Activated CD8-positive, alpha-beta memory T cell treated with anti-CD3 and anti-CD28 coated beads for 4 hours (primary cell): ENCODE measurements around the gene SVIP.
A peak's percentile ranks its signal among the peaks of the same experiment; 100 is the strongest.

ENCODE experiments used
- DNase-seq, 2 donors: peaks; one replicate each; pipeline ENCODE4 v3.0.0-alpha.2; 2020; ENCODE audit warnings: low read depth in 2 of 2

Gene SVIP

DNA sequence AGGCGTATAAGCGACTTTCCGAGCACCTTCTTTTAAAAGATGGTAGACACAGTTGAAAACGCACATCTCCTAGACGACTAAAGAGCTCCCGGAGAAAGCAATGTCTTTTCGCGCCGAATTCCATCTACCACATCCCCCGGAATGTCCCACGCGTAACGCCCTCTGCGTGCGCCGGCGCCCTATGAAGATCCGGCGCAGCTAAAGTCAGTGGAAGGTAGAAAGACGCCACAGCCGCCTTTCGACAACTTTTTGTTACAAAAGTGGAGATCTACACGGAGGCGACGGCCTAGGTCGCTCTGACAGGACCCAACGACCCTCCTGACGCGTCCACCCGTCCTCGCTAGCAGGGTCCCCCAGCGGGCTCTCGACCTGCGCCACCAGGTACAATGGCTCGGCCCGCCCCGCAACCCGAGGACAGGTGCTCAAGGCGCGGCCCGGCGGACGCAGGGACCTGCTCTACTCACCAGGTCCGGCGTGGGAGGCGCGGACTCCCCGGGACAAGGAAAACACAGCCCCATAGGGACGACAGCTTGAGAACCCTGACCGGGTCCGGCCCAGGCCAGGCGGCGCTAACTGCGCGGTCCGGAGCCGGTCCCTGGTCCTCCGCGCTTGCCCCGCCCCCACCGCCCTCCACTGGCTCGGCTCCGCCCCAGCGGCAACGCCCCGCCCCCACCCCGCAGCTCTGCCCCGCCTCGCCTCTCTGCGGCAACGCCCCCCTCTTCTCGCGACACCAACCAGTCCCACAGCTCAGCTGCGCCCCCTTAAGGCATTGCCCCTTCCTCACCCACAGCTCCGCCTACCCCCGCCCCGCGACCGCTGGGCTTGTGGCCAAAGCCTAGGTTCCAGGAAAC lies at the start of gene SVIP:
SVIP (minus strand) TSS at position 571 of the 851 bp plus-strand sequence; CDS start at position 518, 53 bp downstream.
- peak; percentile 83 to 87 for DNase-seq

- DNase-seq: no peak
These were observed 49.0 kb upstream of the SVIP start for GRCh38 chr11:22878604-22879003.

DNA sequence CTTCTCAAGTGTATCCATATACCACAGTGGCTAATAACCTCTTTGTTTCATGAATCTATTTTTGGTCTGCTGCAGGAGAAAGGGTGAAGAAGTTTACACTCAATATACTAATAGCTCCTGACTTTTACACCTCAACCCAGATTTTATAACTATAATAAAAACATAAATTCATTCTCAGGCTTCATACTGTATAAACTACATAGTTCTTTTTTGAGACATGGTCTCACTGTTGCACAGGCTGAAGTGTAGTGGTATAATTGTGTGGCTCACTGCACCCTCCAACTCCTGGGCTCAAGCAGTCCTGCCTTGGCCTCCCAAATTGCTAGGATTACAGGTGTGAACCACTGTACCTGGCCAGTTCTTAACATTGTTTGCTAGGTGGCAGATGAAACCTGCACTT lies 48.4 kb upstream of the SVIP start:
- DNase-seq: no peak

DNA sequence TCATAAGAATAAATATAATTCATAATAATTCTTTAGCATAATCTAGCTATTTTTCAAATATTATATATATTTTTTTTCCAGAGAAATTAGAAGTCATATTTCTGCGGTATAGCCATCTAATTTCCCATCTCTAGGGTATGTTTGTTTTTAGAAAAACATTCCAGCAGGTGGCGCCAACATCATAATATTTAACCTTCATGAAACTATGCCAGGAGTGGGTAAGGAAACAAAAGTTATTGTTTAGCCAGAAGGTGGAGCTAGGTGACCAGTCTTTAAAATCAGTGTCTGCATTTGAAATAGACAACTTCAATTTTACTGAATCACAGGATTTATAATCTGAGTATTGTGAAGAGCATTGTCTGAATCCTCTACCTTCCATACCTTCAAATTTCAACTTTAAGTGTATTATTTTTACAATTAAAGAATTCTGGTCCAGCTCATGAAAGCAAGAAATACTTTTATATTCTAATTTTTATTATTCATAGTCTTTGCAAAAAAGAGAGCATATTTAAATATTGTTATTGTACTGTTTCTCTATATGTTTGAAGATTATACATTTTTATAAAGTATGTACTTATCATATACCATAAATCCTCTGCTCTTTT lies 46.4 kb upstream of the SVIP start:
- peak; percentile 4 to 20 for DNase-seq

GRCh38 chr11:22869325-22869724 lies 39.7 kb upstream of the SVIP start:
- DNase-seq: no peak

DNA sequence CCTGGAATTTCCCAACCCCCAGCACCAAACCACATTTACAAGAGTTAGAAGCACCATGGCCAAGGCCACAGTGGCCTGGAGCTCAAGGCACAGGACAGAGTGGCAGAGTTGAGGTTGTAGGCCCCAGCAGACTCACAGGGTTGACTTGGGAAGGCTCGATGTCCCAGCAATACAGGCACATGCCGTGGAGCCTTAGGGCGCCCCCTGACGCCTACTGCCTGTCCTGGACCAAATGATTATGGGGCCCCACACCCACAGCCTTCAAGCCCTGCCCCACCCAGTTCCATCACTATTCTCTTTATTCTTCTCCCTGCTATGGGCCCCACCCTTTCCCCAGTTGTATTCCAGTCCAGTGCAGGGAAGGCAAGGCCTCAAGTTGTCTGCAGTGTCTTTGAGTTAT lies 30.6 kb upstream of the SVIP start, which contains the start of gene CCDC179:
CCDC179 (minus strand) TSS at position 234 of the 400 bp plus-strand sequence; CDS start at position 181, 53 bp downstream.
- DNase-seq: no peak

DNA sequence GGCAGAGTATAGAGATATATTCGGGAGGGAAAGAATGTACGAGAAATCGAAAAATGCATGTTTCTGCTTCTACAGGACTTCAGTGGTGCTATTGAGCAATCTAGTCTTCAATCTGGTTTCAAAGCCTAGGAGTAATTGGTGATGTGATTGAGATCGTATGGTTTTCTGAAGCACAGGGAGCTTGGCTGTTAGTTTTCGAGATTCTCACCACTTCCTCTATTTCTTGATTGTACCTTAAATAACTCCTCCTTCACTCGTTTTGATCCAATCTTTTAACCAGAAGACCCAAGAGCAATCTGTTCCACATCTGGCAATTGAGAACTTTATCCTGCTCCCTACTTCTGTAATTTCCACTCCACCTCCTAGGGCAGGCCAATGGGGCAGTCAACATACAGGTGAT lies 30.2 kb upstream of the SVIP start:
- no peak for DNase-seq

DNA sequence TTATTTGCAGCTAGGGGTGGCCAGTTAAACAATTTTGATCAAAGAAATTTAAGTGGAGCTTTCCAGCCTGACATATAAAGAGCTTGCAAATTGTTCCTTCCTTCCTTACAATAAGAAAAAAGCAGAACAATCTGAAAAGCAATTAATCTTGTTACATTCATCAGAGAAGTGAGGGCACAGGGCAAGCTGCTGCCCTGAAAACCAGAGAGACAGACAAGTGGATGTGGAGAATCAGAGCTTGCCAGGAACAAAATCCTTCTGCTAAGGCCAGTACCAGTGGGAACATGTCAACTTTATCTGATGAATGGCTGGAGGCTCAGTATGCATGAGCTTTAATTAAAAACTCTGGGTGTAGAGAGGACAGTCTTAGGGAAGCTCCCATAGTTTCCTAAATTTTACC lies 21.9 kb upstream of the SVIP start:
- DNase-seq: no peak

- no peak for DNase-seq
These were observed 17.1 kb upstream of the SVIP start for GRCh38 chr11:22846726-22847125.

DNA sequence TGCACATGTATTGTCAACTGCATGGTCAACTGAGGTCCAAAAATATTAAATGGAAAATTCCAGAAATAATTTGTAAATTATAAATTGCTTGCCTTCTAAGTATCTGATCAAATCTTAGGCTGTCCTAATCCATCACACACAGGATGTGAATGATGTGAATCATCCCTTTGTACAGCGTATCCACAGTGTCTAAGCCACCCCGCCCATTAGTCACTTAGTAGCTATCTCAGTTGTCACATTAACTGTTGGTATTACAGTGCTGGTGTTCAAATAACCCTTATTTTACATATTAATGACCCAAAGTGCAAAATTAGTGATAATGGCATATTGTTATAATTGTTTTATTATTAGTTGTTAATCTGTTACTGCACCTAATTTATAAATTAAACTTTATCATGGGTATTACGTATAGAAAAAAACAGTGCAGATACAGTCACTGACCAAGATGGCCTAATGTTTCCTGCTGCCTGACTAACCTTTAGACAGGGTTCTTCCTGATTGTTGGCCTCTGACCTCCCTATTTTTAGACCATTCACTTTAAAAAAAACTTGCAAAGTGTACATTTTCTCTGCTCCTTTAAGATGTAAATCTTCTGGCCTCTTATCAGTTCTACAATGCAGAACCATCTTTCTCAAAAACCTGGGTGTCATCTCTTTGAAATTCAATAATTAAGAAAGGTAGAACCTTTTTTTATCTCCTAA lies 2.9 kb upstream of the SVIP start:
- no peak for DNase-seq

- DNase-seq: no peak
These were observed 447 bp upstream of the SVIP start for GRCh38 chr11:22830082-22830414.

DNA sequence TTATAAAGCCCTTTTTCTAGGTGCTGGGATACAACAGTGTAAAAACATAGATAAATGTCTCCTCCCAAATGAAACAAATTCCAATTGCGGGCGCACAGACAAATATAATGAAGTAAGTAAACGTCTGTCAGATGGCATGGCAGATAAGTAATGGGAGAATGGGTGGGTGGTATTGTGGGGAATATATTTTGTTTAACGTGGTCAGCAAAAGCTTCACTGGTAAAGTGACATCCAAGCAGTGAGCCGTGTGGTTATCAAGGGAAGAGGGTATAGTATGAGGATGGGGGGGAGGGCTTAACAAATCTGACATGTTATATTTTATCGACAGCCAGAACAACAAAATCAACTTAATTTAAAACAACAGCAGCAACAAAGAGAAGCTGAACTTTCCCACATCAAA lies 1.2 kb downstream of the SVIP start:
- DNase-seq: no peak

- DNase-seq: no peak
These were observed 7.4 kb downstream of the SVIP start for GRCh38 chr11:22822203-22822602.

DNA sequence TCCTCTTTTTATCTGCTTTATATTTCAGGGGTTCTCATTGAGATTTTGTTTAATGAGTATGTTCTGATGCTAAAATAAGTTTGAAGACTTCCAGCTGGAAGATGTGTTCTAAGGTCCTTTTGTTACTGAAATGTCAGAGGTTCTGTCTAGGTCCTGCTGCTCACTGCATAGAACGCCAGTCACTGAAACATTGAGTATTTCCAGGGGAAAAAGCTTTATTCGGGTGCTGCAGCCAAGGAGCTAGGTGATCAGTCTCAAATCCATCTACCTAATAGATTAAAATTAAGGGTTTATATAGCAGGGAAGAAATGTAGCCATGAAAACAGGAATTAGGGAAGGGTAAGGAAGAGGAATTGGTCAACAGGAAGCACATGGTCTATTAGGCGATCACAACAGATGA lies 19.7 kb downstream of the SVIP start:
- no peak for DNase-seq

DNA sequence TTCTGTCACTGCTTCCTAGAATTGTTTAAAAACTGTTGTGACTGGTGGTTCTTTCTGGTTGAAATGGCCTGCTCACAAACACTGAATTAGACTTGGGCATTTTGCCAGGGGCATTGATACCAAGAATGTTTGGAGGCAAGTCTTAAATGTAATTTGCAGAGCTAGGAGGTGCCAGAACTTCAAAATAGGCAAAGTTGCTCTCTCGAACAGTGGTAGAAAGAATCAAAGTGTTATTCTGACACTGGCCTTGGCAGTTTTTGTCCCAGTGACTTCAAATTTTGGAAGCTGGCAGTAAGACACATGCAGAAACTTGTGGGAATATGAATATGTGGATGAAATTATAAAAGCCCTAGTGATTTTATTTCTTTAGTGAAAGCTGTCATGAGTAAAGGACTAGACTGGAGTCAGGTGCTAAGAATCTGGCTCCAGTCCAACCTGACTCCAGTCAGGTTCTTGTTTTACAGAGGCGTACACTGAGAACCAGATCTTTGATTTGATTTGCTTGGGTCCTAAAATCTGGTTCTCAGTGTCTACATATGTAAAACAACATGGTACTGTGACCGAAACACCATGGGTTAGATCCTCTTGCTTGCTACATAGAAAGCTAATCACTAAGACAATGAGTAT lies 20.9 kb downstream of the SVIP start:
- no peak for DNase-seq

DNA sequence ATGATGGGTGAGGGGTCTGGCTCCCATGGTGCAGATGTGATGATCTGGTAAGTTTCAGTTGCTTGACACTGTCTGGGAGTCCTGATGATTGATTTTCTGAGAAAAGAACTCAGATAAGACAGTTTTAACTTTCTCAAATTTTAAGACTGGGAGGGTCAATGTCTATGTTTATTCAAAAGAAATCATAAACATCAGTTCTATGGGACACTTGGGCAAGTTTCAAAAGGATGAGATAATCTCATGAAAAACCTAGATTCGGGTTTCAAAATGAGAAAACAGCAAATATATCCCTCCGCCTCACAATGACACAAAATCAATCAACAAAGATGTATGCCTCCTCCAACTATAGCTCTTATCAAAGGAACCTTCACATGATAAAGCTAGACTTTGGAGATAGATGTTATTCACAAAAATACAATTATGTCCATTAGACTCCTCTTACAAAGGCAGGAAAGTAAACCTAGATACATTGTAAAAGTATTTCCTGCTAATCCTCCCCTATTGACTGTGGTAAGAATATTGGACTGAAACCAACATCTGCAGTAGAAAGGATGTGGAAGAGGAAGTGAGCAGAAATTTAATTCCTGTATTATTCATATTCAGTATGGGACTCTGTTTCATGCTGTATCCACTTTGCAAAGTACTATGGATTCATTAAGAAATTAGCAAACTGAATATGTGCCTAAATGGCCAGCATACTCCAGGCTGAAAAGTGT lies 21.6 kb downstream of the SVIP start:
- no peak for DNase-seq

- DNase-seq: no peak
These were observed 22.2 kb downstream of the SVIP start for GRCh38 chr11:22807391-22807790.

- no peak for DNase-seq
These were observed 26.7 kb downstream of the SVIP start for GRCh38 chr11:22802861-22803260.

- DNase-seq: no peak
These were observed 29.1 kb downstream of the SVIP start for GRCh38 chr11:22800482-22800881.

DNA sequence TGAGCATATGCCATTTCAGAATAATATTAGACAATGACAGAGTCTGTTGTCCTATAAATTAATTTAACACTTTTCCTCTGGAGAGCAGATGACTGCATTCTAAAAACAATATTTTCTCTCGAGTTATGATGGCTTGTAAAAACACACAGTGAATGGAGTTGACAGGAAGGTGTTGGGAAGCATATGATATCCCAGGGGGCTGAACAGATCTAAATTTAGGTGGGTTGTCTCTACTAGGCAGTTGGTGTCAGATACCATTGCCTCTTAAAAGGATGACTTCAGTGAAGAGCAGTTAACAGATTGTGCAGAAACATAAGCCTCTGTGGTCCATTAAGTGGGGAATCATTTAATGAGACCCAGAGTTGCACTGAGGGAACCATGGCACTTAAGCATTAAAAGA lies 30.7 kb downstream of the SVIP start:
- no peak for DNase-seq

GRCh38 chr11:22797047-22797446 lies 32.6 kb downstream of the SVIP start:
- DNase-seq: no peak

DNA sequence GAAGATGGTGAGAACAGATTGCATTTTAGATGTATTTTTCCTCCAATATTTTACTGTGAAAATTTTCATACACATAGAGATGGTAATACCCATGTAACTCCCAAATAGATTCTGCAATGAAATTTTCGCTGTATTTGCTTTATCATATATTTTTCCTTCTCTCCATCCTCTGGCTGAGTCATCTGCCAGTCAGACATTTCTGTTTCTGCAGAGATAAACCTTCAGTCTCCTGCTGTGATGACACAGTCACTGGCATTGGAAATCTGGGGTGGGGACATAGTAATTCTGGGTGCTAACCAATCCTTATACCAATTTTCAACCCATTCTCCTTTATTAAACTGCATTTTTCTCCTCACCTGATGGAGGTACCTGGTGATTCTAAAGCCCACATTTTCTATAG lies 33.7 kb downstream of the SVIP start:
- DNase-seq: no peak
